T1000 (cell line): ENCODE measurements around the gene TNNI2.

Experiments
- DNase-seq: peaks from one replicate; lab custom pipeline; 2025; ENCODE audit warnings: mixed read lengths; lab: John Stamatoyannopoulos, UW

TNNI2 gene

DNA sequence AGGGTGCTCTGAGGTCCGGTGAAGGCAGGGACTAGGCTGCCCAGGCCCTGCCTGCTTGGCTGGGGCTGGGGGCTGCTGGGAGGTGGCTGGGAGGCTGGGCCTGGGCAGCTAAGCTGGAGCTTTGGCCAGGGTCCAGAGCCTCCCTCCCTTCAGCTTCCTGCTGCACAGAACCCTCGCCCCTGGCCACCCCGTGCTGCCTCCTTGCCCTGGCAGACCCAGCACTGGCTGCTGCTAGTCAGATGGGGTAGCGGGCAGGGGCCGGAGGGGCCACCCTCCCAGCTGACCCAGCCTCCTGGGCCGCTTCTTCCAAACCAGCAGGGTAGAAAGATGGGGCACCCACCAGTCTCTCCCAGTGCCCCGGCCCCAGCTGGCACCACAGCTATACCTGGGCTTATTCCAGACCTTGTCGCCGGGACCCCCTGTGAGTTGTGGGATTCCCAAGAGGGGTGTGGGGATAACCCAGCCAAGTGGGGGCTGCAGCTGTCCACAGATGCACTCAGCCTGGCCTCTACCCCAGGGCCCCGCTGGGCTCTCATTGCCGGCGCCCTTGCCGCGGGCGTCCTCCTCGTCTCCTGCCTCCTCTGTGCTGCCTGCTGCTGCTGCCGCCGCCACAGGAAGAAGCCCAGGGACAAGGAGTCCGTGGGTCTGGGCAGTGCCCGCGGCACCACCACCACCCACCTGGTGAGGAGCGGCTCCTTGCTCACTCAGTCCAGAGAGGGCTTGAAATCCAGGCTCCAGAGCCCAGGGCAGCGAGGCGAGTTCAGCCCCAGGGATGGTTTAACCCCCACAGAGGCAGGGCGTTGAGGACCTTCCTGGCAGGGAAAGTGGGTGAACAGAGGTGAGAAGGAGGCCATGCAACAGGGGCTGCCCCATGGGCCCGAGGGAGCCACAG is 3.8 kb upstream of the TNNI2 start, which contains the start of gene SYT8:
Gene SYT8 (plus strand): TSS at position 212 of the 892 bp plus-strand sequence. CDS start 116 bp downstream, at position 328.
- DNase-seq: no peak

DNA sequence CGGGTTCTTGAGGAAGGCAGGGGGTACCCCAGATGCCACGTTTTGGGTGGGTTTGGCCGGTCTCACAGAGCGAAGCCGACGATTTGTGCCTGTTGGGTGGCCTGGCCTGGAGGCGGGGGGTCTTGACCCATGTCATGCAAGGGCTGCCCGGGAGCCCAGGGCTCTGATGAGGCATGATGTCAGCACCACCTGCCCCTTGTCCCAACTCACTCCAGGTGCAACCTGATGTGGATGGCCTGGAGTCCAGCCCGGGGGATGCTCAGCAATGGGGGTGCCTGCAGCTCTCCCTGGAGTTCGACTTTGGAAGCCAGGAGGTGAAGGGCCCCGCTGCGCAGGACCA is 3.1 kb upstream of the TNNI2 start:
- no peak for DNase-seq

DNA sequence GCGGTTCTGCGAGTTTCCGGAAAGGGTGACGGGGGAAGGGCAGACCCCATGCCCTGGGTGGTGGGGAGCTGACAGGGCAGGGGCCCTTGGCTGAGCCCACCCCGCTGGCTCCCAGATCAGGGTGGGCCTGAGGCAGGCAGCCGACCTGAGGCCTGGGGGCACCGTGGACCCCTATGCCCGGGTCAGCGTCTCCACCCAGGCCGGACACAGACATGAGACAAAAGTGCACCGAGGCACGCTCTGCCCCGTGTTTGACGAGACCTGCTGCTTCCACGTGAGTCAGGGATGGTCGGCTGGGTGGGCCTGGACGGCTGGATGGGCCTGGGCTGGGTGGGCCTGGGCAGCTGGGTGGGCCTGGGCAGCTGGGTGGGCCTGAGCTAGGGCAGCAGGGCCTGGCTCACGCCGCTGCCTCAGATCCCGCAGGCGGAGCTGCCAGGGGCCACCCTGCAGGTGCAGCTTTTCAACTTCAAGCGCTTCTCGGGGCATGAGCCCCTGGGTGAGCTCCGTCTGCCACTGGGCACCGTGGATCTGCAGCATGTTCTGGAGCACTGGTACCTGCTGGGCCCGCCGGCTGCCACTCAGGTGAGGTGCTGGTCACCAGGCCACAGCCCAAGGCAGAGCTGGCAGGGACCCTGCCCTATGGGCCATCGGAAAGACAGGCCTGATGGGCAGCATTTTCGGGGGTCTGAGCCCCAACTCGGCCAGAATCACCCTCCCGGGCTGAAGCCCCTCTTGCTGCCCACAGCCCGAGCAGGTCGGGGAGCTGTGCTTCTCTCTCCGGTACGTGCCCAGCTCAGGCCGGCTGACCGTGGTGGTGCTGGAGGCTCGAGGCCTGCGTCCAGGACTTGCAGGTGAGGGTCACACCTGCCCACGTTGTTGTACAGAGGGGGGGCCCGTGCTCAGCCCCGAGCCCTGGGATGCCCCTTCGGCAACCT is 2.5 kb upstream of the TNNI2 start:
- no peak for DNase-seq

DNA sequence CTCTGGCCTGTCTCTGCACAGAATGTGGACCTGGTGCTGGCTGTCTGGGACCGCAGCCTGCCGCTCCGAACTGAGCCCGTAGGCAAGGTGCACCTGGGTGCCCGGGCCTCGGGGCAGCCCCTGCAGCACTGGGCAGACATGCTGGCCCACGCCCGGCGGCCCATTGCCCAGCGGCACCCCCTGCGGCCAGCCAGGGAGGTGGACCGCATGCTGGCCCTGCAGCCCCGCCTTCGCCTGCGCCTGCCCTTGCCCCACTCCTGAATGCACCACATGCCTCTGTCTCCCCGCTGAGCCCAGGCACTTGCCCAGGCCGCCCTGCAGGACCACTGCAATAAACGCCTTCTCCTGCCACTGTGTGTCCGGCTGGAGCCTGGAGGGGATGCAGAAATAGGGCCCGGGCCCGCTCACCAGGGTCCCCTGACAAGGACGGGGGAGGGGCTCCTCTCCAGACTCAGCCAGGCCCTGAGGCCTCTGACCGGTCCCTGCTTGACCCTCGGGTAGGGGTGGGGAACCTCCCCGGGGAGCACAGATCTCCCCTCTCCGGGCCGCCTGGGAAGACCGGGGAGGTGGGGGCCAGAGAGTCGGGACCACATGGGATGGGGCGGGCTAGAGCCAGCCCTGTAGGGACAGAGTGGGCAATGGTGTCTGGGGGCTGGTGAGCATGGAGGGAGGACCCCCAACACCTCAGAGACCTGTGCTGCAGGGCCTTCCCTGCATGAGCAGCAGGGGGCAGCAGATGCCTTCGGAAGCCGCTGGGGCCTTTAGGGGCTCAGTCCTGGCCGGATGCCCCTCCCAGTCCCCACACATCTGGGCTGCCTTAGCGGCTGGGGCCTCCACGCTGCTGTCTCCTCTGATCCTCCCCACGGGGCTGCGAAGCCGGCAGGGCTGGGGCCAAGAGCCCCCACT is 1.4 kb upstream of the TNNI2 start:
- no peak for DNase-seq

DNA sequence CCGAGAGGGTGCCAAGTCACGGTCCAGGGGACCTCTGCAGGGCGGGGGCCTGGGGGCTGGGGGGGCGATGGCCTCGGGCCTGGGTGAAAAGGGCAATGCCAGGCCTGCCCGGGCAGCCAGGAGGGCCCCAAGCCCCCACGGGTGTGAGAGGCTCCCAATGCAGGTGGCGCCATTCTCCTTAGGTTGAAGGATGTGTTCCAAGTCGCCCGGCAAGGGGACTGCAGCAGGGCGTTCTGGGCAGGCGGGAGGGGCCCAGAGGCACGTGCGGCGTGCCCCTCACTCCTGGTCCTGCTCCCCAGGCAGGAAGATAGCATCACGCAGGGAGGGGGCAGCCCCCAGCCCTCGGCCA is 730 bp upstream of the TNNI2 start:
- no peak for DNase-seq

DNA sequence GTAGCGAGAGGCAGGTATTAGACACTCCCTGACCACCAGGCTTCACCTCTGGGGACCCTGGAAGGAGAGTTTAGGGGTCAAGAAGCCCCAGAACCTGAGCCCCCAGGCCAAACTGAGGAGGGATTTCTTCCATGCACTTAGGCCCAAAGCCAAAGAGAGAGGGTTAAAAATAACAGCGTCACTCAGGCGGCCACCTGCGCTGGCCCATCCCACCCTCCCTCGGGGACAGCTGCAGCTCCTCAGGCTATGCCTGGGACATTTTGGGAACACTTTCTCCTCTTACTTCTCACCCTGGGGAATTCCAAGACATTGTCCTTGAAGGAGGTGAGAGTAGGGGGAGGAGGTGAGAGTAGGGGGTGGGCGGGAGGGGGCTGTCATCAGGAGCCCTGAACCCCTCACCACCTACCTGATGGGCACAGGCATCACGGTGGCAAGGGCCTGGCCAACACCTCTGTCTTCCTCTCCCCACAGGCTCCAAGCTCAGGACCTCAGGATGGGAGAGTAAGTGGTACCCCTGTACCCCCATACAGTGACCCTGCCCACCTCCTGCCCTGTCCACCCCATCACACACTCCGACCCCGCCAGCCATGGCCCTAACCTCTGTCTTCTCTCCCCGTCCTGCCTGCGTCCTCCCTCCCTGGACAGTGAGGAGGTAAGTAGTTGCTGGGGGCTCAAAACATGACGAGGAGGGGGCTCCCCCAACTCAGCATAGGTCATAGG is 583 bp downstream of the TNNI2 start:
- no peak for DNase-seq

DNA sequence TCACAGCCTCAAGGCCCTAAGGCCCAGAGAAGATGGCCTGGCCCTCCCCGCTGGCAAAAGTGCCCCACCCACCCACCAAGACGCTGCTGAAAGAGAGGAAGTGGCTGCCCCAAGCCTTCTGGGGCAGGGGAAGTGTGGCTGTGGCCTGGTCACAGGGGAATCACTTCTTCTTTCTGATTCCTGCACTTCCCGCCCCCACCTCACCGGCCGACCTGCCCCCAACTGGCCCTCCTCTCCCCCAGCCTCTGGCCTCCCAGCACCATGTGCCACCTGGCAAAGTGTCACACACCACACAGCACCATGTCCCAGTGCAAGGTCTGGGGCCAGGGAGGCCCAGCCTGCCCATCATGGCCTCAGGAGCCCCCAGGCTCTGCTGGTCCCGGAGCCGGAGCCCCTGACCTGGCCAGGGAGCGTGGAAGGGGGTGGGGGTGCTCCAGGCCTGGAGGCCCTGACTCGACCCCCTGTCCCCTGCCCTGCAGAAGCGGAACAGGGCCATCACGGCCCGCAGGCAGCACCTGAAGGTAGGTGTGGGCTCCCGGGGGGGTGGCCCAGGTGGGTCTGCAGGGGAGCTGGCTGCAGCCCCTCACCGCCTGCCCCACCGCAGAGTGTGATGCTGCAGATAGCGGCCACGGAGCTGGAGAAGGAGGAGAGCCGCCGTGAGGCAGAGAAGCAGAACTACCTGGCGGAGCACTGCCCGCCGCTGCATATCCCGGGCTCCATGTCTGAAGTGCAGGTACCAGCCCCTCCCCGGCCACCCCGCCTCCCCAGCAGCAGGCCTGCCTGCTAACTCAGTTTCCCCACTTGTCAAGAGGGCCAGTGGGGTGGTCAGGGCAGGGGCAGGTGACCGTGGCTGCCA is 1.4 kb downstream of the TNNI2 start:
- no peak for DNase-seq

DNA sequence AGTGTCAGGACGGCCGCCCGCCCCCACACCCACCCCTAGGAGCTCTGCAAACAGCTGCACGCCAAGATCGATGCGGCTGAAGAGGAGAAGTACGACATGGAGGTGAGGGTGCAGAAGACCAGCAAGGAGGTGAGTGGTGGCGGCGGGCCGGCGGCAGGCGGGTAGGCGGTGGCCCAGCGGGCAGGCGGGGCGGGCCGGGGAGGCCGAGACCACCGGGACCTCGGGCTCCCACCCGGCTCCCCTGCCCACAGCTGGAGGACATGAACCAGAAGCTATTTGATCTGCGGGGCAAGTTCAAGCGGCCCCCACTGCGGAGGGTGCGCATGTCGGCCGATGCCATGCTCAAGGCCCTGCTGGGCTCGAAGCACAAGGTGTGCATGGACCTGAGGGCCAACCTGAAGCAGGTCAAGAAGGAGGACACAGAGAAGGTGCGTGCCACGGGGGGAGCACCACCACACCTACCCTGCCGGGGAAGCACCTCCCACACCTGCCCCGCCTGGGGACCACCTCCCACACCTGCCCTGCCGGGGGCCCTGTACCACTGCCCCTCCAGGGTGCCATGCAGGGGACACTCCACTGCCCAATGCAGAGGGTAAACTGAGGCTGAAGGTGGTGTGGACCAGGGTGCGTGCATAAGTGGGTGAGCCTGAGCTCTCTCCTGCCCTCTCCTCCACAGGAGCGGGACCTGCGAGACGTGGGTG is 2.1 kb downstream of the TNNI2 start:
- no peak for DNase-seq

DNA sequence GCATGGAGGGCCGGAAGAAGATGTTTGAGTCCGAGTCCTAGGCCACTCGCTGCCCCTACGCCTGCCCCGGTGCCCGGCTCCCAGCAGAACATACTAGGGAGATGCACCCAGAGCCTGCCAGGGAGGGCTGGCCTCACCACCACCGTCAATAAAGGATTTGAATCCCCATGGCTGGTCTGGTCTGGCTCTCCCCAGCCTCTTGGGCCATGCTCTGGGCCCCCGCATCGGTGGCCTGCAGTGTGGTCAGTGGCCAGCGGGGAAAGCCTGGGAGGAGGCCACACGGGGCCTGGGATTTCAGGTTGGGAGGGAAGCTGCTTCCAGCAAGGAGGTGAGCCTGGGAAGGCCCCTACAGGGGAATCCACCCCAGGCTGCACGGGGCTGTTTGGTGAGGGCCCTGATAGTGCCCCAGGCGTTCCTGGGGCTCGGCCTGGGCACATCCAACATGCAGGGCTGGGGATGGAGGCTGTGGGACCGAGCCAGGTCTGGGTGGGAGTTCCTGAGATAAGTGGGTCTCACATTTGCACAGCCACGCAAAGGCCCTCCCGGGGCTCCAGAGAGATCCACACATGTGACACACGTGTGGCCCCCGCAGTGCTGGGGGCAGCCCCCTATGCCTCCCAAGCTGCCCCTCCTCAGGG is 2.8 kb downstream of the TNNI2 start:
- no peak for DNase-seq

DNA sequence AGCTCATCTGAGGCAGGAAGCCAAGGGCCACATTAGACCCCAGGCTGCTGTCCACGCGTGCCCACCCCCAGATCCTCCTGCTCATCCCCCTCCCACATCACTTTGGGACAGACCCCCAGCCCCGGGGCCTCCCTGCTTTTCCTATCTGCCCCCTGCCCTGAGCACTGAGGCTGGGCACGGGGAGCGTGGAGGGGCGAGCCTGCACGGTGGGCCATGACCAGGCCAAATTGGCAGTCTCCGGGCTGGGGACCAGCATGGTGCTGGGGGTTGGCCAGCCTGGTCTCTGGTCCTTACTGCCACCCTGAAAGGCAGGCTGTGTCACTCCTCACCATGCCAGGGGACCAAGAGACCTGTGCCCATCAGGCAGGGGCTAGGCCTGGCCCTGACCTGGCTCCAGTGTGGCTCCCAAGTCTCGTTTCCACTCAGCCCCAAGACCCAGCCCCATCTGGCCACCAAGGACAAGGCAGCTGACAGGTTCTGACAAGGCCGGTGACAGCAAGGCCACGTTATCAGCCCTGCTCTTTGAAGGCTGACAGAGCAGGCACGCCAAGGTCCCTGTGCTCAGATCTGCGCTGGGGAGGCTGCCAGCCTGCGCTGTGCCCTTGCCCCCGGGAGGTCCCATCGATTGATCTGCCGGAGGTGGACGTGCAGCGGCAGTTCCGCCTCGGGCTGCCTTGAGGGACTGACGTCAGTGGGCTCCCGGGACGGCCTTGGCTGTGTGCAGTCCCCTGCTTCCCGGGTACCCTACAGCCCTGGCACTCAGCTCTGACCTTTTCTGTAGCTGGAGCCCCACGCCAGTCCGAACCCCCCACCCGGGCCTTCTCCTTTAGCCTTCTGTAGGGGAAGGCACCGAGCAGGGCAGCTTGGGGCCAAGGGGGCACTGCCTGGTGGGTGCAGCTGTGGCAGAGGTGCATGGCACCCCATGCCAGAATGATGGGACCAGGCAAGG is 3.6 kb downstream of the TNNI2 start:
- DNase-seq: no peak

DNA sequence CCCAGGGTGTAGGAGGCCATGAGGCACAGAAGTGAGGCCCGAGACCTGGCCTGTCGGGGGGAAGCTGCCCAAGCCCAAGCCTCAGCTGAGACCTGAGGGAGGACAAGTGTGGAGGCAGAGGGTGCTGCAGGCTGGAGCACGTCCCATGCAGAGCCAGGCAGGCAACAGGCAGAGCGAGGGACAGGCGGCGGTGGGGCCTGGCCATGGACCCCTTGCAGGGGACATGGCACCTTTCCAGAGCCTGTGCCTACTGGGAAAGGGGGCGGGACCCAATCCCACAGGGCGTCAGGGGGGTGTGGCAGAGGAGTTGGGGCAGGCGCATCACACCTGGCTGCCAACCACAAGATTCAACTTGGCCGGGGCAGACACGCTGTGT is 4.3 kb downstream of the TNNI2 start:
- DNase-seq: no peak

DNA sequence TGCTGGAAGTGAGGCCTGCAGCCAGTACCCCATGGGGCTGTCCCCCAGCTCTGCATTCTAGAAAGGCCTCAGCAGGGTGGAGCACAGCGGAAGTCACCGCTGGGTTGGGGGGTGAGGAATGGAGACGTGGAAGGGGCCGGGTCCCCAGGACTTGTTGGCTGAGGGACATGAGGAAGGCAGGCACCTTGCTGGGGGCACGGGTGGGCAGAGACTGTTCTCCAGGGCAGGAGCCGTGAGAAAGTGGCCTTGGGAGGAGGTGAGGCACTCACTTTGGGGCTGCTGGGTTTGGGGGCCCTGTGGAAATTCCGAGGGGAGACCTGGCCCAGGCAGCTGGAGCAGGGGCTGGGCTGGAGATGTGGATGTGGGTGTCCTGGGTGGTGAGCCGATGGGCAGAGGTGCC is 5.0 kb downstream of the TNNI2 start:
- no peak for DNase-seq

DNA sequence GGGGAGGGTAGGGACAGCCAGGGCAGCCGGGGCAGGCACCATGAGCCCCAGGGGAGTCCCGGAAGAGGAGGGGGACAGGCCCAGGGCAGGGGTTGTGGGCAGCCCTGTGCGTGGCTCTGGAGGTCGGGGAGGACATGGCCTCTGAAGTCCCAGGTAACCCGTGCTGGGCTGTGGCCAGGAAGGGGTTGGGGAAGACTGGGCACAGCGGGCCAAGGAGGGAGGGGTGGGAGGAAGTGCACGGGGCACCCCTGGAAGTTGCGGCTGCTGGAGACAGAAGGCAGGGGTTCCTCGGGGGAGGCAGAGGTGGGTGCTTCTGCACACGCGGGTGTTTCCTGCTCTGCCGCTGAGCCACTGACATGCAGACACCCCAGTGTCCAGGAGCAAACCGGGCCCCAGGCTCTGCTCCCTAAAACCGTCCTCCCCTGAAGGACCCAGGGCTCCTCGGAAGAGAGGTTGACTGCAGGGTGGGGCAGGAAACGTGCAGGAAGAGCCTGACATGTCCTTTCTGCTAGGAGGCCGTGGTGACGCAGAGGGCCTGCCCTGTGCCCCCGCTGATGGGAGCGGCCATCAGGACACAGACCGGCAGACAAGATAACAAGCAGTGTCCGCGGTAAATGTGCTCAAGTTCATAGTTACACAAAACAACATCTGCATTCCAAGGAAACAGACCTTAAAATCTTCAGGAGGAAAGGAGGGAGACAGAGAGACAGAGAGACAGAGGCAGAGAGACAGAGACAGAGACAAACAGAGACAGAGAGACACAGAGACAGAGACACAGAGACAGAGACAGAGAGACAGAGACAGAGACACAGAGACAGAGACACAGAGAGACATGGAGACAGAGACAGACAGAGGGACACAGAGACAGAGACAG is 5.7 kb downstream of the TNNI2 start:
- DNase-seq: no peak

DNA sequence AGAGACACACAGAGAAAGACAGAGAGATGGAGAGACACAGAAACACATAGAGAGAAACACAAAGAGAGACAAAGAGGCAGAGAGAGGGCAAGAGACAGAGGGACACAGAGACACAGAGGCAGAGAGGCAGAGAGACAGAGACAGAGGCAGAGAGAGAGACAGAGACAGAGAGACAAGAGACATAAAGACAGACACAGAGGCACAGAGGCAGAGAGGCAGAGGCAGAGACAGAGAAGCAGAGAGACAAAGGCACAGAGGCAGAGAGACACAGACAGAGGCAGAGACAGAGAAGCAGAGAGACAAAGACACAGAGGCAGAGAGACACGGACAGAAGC is 6.3 kb downstream of the TNNI2 start:
- no peak for DNase-seq

DNA sequence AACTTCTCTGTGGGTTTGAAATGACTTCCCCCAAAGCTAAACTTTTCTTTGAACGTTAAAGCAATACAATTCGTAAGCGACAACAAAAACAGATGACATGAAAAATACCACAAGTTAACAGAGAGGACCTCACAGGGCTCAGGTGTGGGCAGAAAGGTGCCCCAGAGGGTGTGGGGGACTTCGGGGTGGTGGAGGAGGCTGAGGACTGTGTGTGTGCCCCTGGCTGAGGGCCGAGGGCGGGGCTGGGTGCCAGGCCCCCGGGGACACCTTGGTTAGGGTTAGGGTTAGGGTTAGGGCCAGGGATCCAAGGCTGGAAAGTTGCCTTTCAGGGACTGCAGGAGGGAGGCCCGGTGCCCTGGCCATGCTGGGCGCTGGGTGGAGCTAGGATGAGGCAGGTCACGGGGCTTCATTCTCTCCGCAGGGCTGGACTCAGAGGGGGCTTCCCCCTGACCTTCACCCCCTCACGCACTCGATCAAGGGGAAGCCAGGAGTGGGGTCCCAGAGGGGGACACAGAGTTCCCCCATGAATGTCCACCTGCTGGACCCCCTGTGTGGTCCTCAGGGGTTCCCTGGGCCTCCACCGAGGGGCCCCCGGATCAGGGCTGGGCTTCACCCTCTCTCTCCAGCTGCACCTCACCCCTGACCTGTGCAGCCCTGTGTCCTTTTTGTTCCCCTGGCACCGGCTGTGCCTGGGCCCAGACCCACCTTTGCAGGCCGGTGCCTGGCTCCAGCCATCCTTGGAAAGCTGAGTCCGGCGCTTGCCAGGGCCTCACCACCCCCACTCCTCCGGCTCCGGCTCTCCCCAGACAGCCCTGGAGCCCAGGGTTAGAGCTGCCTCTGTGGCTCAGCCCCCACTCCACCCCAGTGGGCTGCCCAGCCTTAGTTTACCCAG is 7.0 kb downstream of the TNNI2 start:
- no peak for DNase-seq

DNA sequence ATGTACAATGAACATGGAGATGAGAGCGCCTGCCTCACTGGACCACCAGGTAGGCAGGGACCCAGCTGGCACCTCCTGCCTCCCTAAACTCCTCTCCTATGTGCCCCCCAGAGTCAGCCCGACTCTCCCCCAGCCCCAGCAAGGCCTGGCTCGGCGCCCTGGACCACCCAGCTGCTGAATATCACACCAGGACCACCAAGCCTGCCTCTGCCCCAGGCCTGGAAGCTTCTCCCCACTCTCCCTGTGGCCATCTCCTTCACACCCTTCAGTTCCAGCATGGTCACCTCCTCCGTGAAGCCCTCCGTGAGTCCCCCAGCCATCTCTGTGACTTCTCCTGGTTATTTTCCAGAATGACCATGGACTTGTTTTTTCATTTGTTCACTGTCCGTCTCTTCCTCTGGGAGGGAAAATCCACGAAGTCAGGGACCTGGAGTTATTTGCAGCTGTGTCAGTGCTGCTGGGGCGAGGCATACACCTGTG is 7.7 kb downstream of the TNNI2 start:
- no peak for DNase-seq
